CD4-positive, alpha-beta T cell treated with Interleukin-15 for 4 hours (primary cell): ENCODE data around the gene KIAA1671.
A peak's percentile ranks its signal among the peaks of the same experiment; 100 is the strongest.

Source experiments
- DNase-seq: peaks from one replicate; pipeline ENCODE4 v3.0.0-alpha.2; 2020; ENCODE audit warnings: low spot score

Gene KIAA1671

GRCh38 chr22:25068707-25069106 is 116.2 kb downstream of the KIAA1671 start:
- no peak for DNase-seq

DNA sequence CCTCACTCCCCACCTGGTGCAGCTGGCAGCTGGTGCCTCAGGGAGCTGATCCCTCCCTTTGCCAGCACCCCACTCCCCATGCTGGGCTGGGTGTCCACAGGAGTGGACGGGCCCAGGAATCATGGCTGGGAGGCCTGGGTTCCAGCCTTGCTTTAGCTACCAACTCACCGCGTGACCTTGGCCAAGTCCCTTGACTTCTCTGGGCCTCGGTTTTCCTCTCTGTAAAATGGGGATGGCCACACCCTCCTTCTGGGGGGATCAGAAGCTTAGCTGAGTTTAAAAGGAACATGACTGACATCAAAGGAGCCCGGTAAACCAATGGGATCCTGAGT is 116.9 kb downstream of the KIAA1671 start:
- no peak for DNase-seq

DNA sequence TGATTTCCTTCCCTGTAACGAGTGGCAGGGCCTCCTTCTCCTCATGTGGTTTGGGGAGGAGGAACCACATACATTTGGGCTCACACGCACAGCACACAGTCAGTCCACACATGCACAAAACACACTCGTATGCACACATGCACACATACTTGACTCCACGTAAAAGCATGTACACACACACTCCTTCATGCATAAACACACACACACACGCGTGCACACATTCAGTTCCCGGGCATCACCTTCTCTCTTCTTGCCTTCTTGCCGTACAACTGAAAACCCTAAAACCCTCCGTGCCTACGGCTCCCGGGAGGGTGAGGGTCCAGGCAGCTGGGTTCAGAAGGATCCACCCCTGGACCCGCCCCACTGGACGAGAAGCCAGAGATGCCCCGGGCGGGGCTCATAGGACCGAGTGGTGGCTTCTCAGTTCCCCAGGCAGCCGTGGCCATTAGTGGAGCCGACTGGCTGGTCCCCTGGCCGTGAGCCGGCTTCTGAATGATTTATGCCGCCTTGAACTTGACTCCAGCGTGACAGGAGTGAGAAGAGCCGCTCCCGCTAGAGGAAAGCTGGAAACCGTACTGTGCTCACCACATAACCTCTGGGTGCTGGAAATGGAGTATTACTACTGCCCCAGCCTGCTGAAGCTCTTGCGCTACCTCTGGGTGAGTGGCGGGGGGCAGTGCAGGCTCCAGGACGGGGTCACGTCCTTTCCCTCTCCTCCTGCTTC is 117.4 kb downstream of the KIAA1671 start:
- DNase-seq: no peak

DNA sequence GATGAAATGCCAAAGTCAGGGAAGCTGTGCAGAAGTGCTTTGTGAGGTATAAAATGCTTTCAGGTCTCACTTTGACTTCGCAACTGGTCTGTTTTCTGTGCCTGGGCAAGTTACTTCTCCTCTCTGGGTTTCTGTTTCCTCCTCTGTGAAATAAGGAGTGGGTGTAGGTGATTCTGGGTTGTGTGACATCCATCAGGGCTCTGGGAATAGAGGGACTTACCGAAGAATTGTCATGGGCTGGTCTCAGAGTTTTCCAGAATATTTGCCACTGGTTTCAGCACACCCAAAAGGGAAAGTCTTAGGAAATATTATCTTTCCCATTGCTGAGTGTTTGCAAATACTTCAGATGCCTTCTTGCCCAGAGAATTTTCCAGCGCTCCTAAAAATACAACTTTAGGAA is 118.4 kb downstream of the KIAA1671 start:
- no peak for DNase-seq

GRCh38 chr22:25071720-25072119 is 119.2 kb downstream of the KIAA1671 start:
- DNase-seq: no peak

- no peak for DNase-seq
Observed at GRCh38 chr22:25072406-25072805, 119.9 kb downstream of the KIAA1671 start.

DNA sequence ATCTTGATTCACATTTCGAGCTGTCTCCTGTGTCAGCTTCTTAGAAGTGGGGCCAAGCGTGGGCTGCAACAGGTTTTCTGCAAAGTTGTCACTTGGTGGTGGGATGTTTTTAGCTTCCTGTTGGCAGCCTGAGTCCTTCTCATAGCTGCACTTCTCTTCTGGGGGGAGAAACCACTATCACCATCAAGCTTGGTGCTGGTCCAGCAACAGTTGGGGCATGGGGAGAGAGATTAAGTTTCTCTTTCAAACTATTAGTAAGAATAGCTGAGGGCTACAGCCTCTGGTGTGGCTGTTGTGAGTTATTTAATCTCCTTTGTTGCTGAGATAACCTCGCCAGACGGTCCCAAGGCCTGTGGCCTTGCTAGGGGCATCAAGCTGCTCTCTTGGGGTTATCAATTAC is 123.8 kb downstream of the KIAA1671 start:
- peak; percentile 59 for DNase-seq

DNA sequence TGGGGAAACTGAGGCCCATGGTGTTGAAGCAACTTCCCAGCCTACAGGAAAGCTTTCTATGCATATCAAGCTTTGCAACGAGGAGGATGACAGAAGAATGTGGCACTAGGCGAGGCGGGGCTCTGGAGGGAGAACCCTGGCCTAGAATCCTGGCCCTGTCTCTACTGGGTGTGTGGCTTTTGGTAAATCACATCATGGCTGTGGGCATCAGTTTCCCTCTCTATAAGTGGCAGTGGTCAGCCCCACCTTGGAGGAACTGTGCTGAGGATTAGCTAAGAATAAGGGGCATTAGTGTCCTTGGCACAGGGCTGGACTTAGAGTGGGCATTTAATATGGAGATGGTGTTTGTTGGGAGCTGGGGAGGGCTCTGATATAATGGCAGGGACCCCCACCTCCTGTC is 124.5 kb downstream of the KIAA1671 start:
- no peak for DNase-seq

DNA sequence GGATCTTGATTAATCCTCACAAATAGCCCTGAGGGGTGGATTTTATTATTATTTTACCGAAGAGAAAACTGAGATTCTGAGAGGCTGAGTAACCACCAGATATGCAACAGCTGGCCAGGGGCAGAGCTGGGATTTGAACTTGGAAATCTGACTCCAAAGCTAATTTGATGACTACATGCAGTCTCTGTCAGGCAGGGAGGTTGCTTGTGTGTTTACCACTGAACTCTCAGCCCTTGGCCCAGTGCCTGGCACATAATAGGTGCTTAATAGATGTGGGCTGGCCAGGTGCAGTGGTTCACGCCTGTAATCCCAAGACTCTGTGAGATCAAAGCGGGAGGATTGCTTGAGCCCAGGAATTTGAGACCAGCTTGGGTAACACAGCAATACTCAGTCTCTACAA is 125.4 kb downstream of the KIAA1671 start:
- DNase-seq: no peak

GRCh38 chr22:25078591-25078990 is 126.1 kb downstream of the KIAA1671 start:
- DNase-seq: no peak

GRCh38 chr22:25080855-25081254 is 128.3 kb downstream of the KIAA1671 start:
- DNase-seq: no peak

DNA sequence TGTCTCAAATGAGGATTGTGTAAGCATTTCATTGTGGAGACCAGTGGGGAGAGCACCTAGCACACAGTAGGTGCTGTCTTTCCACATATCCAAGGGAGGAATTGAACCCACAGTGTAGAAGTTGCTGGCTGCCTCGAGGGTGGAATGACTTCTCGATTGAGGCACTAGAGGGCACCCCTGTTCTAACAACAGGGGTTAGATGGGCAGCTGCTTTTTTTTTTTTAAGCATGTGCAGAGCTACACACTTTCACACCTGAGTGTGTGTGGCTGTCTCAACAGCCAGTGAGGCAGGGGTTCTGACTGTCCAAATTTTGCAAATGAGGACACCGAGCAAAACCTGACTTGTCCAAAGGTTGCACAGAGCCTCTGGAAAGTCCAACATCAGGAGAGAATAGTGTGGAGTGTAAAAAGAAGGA is 128.9 kb downstream of the KIAA1671 start:
- DNase-seq: peak; percentile 64

DNA sequence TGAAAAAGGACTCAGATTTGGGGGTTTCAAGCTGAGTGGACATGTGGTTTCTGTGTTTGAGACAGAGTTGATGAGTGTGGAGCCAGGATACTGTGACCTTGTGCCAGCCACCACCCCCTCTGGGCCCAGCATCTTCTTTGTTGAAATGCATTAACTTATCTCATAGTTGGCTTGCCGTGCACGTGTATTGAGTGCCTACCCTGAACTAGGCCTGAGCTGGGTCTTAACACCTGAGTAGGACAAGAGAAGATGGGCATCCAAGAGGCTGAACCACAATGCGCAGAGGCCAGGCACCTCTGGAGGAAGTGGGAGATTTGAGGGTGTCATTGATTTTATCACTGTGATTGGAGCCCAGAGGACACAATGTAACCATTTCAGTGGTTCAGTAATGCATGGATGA is 129.6 kb downstream of the KIAA1671 start:
- no peak for DNase-seq

- DNase-seq: no peak
Observed at GRCh38 chr22:25083056-25083806, 130.7 kb downstream of the KIAA1671 start.

GRCh38 chr22:25083807-25084200 is 131.3 kb downstream of the KIAA1671 start:
- no peak for DNase-seq

DNA sequence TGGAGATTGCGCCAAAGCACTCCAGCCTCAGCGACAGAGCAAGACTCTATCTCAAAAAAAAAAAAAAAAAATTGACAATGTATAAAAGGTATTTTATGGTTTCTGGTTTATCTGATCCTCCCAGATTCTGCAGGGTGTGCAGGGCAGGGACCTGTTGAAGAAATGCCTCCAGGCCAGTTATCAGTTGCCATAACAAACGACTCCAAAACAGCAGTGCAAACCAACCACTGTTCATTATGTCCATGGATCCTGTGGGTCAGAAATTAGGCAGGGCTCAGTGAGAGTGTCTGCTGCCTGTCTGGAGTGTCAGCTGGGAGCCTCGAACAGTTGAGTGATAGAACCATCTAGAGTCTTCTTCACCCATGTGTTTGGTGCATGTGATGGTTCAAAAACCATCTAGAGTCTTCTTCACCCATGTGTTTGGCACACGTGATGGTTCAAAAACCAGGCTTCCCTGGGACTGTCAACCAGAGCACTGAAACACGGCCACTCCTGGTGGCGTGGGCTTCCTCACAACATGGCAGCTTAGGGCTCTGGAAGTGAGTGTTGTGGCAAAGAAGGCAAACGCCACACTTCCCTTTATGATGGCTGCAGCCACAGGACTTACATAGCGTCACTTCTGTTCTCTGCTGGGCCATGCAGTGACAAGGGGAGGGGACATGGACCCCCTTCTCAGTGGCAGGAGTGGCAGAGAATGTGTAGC is 132.0 kb downstream of the KIAA1671 start:
- DNase-seq: no peak

DNA sequence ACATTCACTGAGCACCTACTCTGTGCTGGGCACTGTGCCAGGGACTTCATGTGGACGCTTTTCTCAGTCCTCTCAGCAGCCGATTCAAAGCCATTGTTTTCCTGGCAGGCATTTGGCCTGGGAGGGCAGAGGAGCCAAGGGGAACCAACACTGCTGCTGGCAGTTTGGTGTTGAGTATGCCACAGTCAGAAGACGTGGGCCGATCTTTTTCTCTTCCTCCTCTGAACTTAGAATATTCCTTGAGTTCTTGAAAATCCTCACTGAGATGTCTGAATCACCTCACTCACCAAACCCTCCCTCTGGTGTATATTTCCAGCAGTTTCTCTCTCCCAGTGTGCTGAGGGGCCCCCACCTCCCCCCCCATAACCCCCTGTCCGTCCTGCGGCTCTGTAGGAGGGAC is 132.6 kb downstream of the KIAA1671 start:
- DNase-seq: no peak

DNA sequence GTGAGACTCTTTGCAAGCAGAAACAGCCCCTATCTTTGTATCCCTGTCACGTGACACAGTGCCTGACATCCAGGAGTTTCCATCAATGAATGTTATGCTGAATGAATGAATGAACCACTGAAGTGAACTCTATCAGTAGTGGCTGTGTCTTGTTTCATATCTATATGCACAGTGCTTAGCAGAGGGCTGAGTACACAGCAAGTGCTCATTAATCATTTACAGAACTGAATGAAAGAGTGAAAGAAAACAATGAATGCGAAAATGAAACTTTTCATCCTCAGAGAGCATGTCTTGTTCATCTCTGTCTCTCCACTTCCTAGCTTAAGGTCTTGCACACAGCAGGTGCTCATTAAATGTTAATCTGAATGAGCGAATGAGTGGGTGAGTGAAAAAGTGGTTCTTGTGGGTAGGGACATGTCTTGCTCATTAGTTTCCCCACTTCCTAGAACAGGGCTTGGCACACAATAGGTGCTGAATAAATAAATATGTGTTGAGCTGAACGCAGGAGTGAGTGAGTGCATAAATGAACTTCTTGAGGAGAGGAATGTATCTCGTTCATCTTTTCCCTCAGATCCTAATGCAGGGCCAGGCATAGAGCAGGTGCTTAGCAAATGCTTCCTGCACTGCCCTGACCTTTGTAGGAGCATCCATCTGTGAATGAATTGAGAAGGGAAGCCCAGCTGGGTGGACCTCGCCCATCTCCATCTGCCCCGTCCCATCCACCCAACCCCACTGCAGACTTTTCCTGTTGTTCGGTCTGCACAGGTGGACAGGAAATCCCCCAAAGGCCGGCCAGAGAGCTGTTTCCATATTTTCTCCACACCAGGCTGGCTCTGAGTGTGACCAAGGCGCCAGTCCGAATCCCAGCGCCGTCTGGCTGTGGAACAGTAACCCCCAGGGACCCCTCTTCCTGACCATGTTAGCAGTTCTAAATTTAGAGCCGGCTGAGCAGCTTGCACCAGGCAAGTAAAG is 133.7 kb downstream of the KIAA1671 start:
- no peak for DNase-seq

DNA sequence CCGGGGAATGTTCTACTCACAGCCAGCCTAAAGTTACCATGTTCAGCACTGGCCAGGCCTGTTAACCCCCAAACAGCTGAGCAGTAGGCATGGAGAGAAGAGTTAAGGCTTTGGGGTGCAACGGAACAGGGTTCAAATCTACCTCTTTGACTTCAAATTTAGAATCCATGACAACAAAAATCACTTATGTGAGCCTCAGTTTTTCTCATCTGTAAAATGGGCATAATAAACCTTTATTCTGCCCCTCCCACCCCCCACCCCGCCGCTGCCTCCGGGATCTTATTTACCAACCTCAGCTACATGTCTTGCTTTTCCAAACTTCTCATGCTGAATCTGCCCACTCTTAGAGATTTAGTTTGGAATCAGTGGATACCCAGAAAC is 134.4 kb downstream of the KIAA1671 start:
- no peak for DNase-seq

- DNase-seq: no peak
Observed at GRCh38 chr22:25090225-25090890, 137.8 kb downstream of the KIAA1671 start.

- DNase-seq: no peak
Observed at GRCh38 chr22:25091458-25091857, 138.9 kb downstream of the KIAA1671 start.
